Keratinocyte (primary cell): ENCODE measurements around the gene IGF1R. TPM values are rescaled to one million over a fixed set of nuclear protein-coding genes. Genes with fewer than 3 reads are reported as not detected.

Source experiments
- DNase-seq: peaks from one replicate; pipeline ENCODE4 v3.0.0-alpha.2; 2011; ENCODE audit warnings: low read depth, missing footprints, low spot score
- FAIRE-seq: peaks from 2 replicates; lab custom pipeline; 2011; peaks lifted over from hg19 to GRCh38; lab: Jason Lieb, UNC
- H2AFZ ChIP-seq: 2 replicates; pipeline ENCODE4 v1.6.0; 2012; ENCODE audit warnings: low read length, control low read depth, inconsistent platforms; ENCODE audit not compliant: control insufficient read depth
- H3K27ac ChIP-seq: 2 replicates; pipeline ENCODE4 v1.5.1; 2011; ENCODE audit warnings: low read length; ENCODE audit not compliant: control insufficient read depth, insufficient read depth
- H3K27me3 ChIP-seq: 3 replicates; pipeline ENCODE4 v1.6.0; 2011; ENCODE audit warnings: low read length; ENCODE audit not compliant: control insufficient read depth, insufficient read depth; ENCODE audit errors: extremely low read depth
- H3K36me3 ChIP-seq, 2 experiments: 2 replicates in 1 of 2; 3 replicates in 1 of 2; pipeline ENCODE4 v1.5.1; 2011; ENCODE audit warnings: low read length in 2 of 2, mild to moderate bottlenecking in 1 of 2; ENCODE audit not compliant: control insufficient read depth in 2 of 2, insufficient read depth in 2 of 2; ENCODE audit errors: extremely low read depth in 1 of 2
- H3K4me1 ChIP-seq: 3 replicates; pipeline ENCODE4 v1.5.1; 2011; ENCODE audit warnings: low read length; ENCODE audit not compliant: control insufficient read depth, insufficient read depth; ENCODE audit errors: extremely low read depth
- H3K4me2 ChIP-seq: 3 replicates; pipeline ENCODE4 v1.6.0; 2011; ENCODE audit warnings: low read depth, low read length; ENCODE audit not compliant: control insufficient read depth, insufficient read depth; ENCODE audit errors: extremely low read depth
- H3K4me3 ChIP-seq, 3 experiments: fragments of 200-600 bp in 1 of 3; sonication (generic) in 1 of 3; 2 replicates in 2 of 3; 3 replicates in 1 of 3; pipeline ENCODE4 v1.5.1; 2011 to 2016; ENCODE audit warnings: low read length in 3 of 3, mild to moderate bottlenecking in 3 of 3, control low read depth in 2 of 3, inconsistent platforms in 1 of 3, low read depth in 1 of 3, mixed read lengths in 1 of 3, mixed run types in 1 of 3, moderate library complexity in 1 of 3; ENCODE audit not compliant: control insufficient read depth in 2 of 3, insufficient read depth in 2 of 3; ENCODE audit errors: extremely low read depth in 1 of 3
- H3K79me2 ChIP-seq: 2 replicates; pipeline ENCODE4 v1.6.0; 2012; ENCODE audit warnings: low read length; ENCODE audit not compliant: control insufficient read depth, insufficient read depth
- H3K9ac ChIP-seq: 3 replicates; pipeline ENCODE4 v1.6.0; 2011; ENCODE audit warnings: low read length; ENCODE audit not compliant: control insufficient read depth, insufficient read depth; ENCODE audit errors: extremely low read depth
- H3K9me1 ChIP-seq: 3 replicates; pipeline ENCODE4 v1.6.0; 2011; ENCODE audit warnings: low read length; ENCODE audit not compliant: control insufficient read depth, insufficient read depth; ENCODE audit errors: extremely low read depth
- H3K9me3 ChIP-seq: 2 replicates; pipeline ENCODE4 v1.5.1; 2012; ENCODE audit warnings: low read depth, low read length; ENCODE audit not compliant: control insufficient read depth
- H4K20me1 ChIP-seq: 3 replicates; pipeline ENCODE4 v1.6.0; 2011; ENCODE audit warnings: low read length; ENCODE audit not compliant: control insufficient read depth, insufficient read depth; ENCODE audit errors: extremely low read depth
- EZH2 ChIP-seq: IDR thresholded peaks from one replicate; pipeline ENCODE4 v1.6.1; 2012; ENCODE audit warnings: inconsistent platforms, mild to moderate bottlenecking, low read length, moderate library complexity
- dilution Hi-C: fragments of 300-500 bp; cut with MboI; formaldehyde crosslinking; loops from one replicate; pipeline ENCODE4 v1.7.0; 2020; ENCODE audit warnings: low sequenced_read_pairs; ENCODE audit not compliant: extremely low pct_ligation_motif_present
- polyA plus RNA-seq, 5 experiments: library from polyadenylated mRNA; depleted of rRNA in 3 of 5; stranded (reverse) in 3 of 5; stranded (forward) in 1 of 5; unstranded in 1 of 5; fragments of >200 nt; gene quantifications; 1 replicate in 1 of 5; 2 replicates in 3 of 5; 3 replicates in 1 of 5; pipeline versions ENCODE4 v1.2.1 to v1.2.3, GENCODE V29; 2011 to 2012; ENCODE audit warnings: missing spikeins in 2 of 5, low read depth in 1 of 5, low replicate concordance in 1 of 5
- TF ChIP-seq, protein P1 (sequence below), 3 experiments: IDR thresholded peaks in 1 of 3; conservative IDR thresholded peaks in 1 of 3; optimal IDR thresholded peaks in 1 of 3; 2 replicates in 2 of 3; 3 replicates in 1 of 3; pipeline versions ENCODE3 to v1.5.1; 2011; ENCODE audit warnings: low read length in 3 of 3, mild to moderate bottlenecking in 3 of 3, moderate library complexity in 2 of 3, control low read depth in 1 of 3, inconsistent platforms in 1 of 3; ENCODE audit not compliant: insufficient read depth in 2 of 3; ENCODE audit errors: extremely low read depth in 1 of 3

Gene IGF1R
- polyA plus RNA-seq, 1 donor (not counting 4 experiments of a cell fraction or from before 2014, with no cell fraction given), result 14.5 TPM

- Histone ChIP-seq H3K4me2 (no peak overlapping the region), H3K4me1 (no peaks in the 10 kb centered on the region), H2AFZ (no peak overlapping the region), H3K36me3 (peaks cover 0 to 1% of the 10 kb centered on the region in 2 experiments), H3K27ac (no peak overlapping the region), H3K9ac (no peak overlapping the region), H3K4me3 (no peak overlapping the region), H3K79me2 (no peaks in the 10 kb centered on the region), H3K9me1 (no peaks in the 10 kb centered on the region), H4K20me1 (no peaks in the 10 kb centered on the region), H3K27me3 (no peaks in the 10 kb centered on the region), H3K9me3 (no peaks in the 10 kb centered on the region)
- no peak for FAIRE-seq
- dilution Hi-C loops, result no loop called here
- no peak for TF ChIP-seq EZH2
- TF ChIP-seq, protein P1, sequence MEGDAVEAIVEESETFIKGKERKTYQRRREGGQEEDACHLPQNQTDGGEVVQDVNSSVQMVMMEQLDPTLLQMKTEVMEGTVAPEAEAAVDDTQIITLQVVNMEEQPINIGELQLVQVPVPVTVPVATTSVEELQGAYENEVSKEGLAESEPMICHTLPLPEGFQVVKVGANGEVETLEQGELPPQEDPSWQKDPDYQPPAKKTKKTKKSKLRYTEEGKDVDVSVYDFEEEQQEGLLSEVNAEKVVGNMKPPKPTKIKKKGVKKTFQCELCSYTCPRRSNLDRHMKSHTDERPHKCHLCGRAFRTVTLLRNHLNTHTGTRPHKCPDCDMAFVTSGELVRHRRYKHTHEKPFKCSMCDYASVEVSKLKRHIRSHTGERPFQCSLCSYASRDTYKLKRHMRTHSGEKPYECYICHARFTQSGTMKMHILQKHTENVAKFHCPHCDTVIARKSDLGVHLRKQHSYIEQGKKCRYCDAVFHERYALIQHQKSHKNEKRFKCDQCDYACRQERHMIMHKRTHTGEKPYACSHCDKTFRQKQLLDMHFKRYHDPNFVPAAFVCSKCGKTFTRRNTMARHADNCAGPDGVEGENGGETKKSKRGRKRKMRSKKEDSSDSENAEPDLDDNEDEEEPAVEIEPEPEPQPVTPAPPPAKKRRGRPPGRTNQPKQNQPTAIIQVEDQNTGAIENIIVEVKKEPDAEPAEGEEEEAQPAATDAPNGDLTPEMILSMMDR (optimal IDR thresholded peaks at IDR 0.05 in 1 of 3, IDR thresholded peaks at IDR 0.05 in 1 of 3, conservative IDR thresholded peaks at IDR 0.05 in 1 of 3; ENCODE audit: extremely low read depth in 1 of 3, insufficient read depth in 2 of 3, low read length in 3 of 3), result no peak
- no peak for DNase-seq
Measured at GRCh38 chr15:98967916-98968315, 319.6 kb downstream of the IGF1R start.

DNA sequence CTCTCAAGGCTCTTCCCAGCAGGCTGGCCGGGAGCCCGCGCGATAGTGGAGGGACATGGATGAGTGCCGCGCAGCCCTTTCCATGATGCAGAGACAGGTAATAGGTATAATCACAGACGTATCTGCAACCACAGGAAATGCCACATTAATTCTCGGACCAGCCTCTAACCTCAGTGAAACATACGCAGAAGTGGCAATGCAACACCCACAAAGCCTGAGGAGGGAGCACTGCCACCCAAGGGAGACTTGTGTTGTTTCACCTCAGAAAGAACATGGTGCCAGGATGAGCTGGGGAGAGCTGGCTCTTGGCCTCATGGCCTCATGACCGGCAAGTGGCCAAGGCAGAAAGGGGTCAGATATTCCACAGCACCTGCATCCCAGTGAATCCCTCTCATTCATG lies 320.2 kb downstream of the IGF1R start:
- Histone ChIP-seq H4K20me1 (no peaks in the 10 kb centered on the region), H3K36me3 (no peaks in the 10 kb centered on the region), H2AFZ (no peak overlapping the region), H3K4me2 (no peak overlapping the region), H3K4me1 (no peaks in the 10 kb centered on the region), H3K9me3 (no peaks in the 10 kb centered on the region), H3K9ac (no peak overlapping the region), H3K27ac (no peak overlapping the region), H3K9me1 (no peaks in the 10 kb centered on the region), H3K79me2 (no peaks in the 10 kb centered on the region), H3K27me3 (no peaks in the 10 kb centered on the region), H3K4me3 (no peak overlapping the region)
- dilution Hi-C loops, result no loop called here
- FAIRE-seq (no peak), DNase-seq (no peak)
- no peak for TF ChIP-seq EZH2
- TF ChIP-seq, protein P1 (optimal IDR thresholded peaks at IDR 0.05 in 1 of 3, IDR thresholded peaks at IDR 0.05 in 1 of 3, conservative IDR thresholded peaks at IDR 0.05 in 1 of 3; ENCODE audit: extremely low read depth in 1 of 3, insufficient read depth in 2 of 3, low read length in 3 of 3), result no peak
